Ecto neural progenitor cell (in vitro differentiated cells): Measurements from ENCODE around the gene CENPC.
"Not testable (repeated sequence)": the region's sequence is repeated elsewhere in the genome, so short reads cannot be mapped to it uniquely, and the experiment has no call there.

Experiments used
- DNase-seq: peaks from one replicate; pipeline ENCODE4 v3.0.0-alpha.2; 2018; ENCODE audit warnings: low spot score

The CENPC gene

DNA sequence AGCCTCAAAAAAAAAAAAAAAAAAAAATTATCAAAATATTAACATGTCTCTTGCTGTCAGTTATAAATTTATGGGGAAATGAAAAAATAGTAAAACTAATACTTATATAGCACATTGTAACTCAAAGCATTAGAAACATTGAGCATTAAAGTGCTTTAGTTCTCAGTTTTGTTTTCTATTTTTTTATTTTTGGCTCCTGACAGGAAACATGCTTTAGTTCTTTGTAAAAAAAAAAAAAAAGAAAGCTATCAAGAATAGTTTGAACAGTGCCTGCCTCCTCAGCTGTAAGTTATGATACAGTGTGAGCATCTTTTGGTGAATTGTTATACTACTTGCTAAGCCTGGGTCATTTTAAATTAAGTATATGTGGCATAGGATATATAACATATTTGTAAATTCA is 5.1 kb upstream of the CENPC start:
- DNase-seq = no peak

DNA sequence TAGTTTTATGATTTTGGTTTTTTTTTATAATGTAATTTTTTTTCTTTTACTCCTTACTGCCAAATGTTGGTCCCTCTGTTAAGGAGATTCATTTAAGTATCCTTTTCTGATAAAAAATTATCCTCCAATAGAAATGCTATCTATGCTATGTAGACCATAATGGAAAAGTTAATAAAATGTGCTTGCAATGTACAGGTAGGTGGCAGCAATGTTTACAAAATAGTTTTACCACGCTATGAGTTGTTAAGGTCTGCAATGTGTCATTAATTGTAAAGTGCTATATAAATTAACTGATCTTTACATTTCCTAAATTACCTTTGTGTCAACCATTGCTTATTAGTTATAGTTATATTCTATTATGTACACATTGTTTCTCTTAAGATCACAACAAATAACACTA is 3.8 kb upstream of the CENPC start:
- no peak for DNase-seq

DNA sequence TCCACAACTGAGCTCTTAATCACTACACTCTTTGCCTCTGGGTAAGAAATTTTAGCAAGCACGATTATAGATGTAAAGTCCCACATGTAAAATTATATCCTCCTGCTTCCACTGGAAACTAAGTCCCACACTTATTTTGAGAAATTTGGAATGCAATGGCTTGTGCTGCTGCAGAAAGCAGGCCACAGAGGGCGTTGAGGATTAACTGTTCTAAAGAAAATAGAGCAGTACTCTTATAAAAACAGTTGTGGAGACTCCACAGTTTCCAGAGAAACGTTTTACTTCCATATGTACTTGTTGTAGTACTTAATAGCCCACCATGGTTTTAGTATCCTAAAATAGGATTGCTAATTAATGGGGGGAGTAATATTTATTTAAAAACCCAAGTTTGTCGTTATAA is 1.7 kb upstream of the CENPC start:
- no peak for DNase-seq

GRCh38 chr4:67546004-67546356 is 677 bp upstream of the CENPC start:
- DNase-seq = no peak

GRCh38 chr4:67542076-67542475 is 3.2 kb downstream of the CENPC start:
- no peak for DNase-seq

- DNase-seq = no peak
Observed at GRCh38 chr4:67539830-67540229, 5.5 kb downstream of the CENPC start.

DNA sequence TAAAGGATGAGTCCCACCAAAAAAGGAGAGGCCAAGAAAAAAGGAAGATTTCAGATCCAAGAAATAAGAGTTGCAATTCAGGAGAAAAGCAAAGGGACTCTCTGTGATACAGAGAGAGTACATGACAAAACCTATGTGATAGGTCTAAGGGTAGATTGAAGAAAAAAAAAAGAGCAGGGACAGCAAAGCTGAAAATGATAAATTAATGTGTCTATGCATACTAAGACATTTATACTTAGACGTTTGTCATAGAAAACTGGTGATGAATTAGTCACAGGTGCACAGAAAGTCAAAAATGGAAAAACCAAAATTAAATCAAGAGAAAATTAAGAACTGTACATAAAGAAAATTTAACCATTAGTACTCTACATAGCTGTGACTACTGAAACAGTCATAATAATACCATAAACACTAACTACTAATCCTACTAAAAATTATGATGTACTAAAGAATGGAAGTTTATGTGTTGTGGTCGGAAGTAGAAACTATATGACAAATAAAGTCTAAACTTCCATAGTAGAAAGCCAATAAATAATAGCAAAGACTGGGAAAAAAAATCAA is 9.9 kb downstream of the CENPC start:
- DNase-seq = no peak

GRCh38 chr4:67533112-67533511 is 12.2 kb downstream of the CENPC start:
- no peak for DNase-seq

GRCh38 chr4:67532397-67532796 is 12.9 kb downstream of the CENPC start:
- not testable (repeated sequence) for DNase-seq

DNA sequence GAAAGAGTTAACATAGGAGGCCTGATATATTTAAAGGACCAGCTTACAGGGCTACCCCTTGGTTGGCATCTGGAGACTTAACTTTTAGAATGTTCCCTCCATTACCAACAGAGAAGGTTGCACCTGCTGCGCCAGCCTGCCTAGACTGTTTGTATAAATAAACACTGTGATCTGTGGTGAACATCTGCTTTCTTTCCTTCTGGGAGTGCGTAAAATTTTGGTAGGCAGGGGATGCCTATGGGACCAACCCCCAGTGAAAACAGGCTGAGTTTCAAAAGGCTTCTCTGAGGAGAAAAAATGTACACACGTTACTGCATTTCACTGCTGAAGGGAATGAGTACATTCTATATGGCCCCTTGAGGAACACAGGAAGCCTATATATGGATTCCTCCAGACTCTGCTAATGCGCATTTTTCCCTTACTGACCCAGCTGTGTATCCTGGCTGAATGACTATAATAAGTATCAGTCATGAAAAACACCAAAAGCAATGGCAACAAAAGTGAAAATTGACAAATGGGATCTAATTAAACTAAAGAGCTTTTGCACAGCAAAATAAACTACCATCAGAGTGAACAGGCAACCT is 13.8 kb downstream of the CENPC start:
- no peak for DNase-seq

GRCh38 chr4:67524140-67524539 is 21.2 kb downstream of the CENPC start:
- DNase-seq = not testable (repeated sequence)

- DNase-seq = no peak
Observed at GRCh38 chr4:67522851-67523671, 22.2 kb downstream of the CENPC start.

GRCh38 chr4:67522230-67522629 is 23.1 kb downstream of the CENPC start:
- DNase-seq = no peak

DNA sequence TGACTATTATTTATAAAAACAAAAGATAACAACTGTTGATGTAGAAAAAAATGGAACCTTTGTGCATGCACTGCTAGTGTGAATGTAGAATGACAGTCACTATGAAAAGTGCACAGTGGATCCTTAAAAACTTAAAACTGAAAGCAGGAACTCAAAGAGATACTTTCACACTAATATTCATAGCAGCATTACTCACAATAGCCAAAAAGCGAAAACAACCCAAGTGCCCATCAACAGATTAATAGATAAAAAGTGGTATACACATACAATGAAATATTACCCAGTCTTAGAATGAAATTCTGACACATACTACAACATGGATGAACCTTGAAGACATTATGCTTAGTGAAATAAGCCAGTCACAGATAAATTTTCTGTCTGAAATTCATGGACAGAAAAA is 23.8 kb downstream of the CENPC start:
- no peak for DNase-seq

GRCh38 chr4:67520141-67520540 is 25.2 kb downstream of the CENPC start:
- no peak for DNase-seq

- no peak for DNase-seq
Observed at GRCh38 chr4:67512501-67512900, 32.8 kb downstream of the CENPC start.

DNA sequence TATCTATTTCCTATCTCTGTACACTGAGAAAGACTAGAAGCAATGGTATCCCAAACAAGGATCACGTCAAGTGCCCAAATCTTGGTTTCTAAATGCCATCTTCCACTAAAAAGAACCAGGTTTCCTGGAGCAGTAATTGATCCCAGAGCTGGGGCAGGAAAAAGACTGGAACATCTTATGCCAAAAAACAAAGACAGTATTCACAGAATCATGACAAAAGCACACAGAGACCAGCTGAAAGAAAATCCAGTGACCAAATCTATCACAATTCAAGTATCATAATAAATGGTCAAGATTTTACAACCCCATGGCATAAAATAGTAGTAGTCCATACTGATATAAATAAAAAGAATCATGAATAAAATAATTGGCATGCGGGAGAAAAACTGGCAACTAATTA is 44.9 kb downstream of the CENPC start:
- no peak for DNase-seq

GRCh38 chr4:67499799-67500198 is 45.5 kb downstream of the CENPC start:
- DNase-seq = no peak

DNA sequence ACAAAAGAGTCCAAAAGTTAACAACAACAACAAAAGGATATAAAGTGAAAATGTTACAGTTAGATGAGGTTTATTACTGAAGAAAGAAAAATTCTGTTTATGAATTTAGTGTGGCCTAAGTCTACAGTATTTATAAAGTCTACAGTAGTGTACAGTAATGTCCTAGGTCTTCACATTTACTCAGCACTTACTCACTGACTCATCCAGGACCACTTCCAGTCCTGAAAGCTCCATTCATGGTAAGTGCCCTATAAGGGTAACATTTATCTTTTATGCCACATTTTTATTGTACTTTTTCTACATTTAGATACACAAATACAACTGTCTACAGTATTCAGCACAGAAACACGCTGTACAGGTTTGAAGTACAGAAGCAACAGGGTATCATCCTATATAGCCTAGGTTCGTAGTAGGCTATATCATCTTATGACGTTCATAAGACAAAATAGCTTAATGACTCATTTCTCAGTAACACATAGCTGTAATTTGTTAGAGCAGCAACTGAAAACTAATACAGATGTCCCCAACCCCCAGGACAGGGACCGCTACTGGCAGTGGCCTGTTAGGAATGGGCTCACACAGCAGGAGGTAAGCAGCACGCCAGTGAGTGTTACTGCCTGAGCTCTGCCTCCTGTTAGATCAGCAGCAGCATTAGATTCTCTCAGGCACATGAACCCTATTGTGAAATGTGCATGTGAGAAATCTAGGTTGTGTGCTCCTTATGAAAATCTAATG is 61.3 kb downstream of the CENPC start:
- DNase-seq = no peak

GRCh38 chr4:67480810-67481209 is 64.5 kb downstream of the CENPC start:
- no peak for DNase-seq

DNA sequence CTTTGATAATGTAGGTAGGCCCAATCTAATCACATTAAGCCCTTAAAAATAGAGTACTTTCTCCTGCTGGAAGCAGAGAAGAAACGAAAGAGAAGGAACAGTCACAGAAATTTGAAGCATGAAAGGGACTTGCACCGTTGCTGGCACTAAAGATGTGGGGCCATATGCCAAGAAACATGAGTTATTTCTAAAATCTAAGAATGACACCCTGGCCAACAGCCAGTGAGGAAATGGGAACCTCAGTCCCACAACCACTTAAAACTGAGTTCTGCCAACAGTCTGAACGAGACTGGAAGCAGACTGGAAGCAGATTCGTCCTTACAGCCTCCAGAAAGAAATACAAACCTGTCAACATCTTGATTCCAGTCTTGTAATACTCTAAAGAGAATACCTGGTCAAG is 70.1 kb downstream of the CENPC start:
- DNase-seq = no peak

DNA sequence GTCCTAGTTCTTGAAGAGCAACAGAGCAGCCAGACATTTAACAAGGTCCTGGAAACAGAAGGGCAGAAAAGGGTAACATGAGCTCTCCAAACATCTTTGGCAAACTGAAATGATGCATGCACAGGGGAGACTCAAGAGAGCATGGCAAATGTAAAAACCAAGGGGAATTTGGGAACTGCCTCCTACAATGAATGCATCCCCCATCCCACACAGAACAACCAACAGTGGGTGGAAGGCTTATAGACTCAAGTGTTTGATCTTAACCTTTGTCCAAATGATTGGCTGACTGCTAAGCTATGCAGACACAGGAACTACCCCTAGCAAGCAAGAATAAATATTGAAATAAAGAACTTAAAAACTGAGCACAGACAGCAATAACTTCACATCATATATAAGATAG is 74.4 kb downstream of the CENPC start:
- DNase-seq = no peak

DNA sequence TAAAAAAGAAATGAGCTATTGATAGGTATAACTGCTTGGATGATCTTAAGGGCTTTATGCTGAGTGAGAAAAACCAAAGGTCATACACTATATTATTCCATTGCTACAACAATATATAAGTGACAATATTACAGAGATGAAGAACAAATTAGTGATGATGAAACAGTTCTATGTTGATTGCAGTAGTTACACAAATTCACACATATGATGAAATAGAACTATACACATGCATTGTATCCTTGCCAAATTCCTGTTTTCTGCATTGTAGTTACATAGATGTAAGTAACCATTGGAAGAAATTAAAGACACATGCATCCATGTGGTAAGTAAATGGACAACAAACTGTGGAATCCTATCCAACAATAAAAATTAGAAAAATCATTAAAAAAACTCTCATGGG is 76.5 kb downstream of the CENPC start:
- no peak for DNase-seq
